ENCODE measurements around the gene LIPC.

LIPC gene

GRCh38 chr15:58431221-58432149 lies at the start of gene LIPC:
TSS of gene LIPC (plus strand) at chr15:58431991. CDS start at chr15:58432033, 42 bp downstream.
- DNase-seq (ENCODE audit: low spot score) = no peak

GRCh38 chr15:58383876-58384275 lies 47.9 kb upstream of the LIPC start:
- no peak for DNase-seq (ENCODE audit: low spot score)

GRCh38 chr15:58384667-58385066 lies 47.1 kb upstream of the LIPC start:
- DNase-seq (ENCODE audit: low spot score) = no peak

- no peak for DNase-seq (ENCODE audit: low spot score)
Measured at GRCh38 chr15:58386081-58386480, 45.7 kb upstream of the LIPC start.

GRCh38 chr15:58386641-58387040 lies 45.1 kb upstream of the LIPC start:
- DNase-seq (ENCODE audit: low spot score) = no peak

GRCh38 chr15:58387130-58387529 lies 44.7 kb upstream of the LIPC start:
- DNase-seq (ENCODE audit: low spot score) = no peak

GRCh38 chr15:58388211-58388610 lies 43.6 kb upstream of the LIPC start:
- DNase-seq (ENCODE audit: low spot score) = no peak

GRCh38 chr15:58390118-58390517 lies 41.7 kb upstream of the LIPC start:
- DNase-seq (ENCODE audit: low spot score) = no peak

- DNase-seq (ENCODE audit: low spot score) = no peak
Measured at GRCh38 chr15:58390655-58391054, 41.1 kb upstream of the LIPC start.

- DNase-seq (ENCODE audit: low spot score) = no peak
Measured at GRCh38 chr15:58391088-58391487, 40.7 kb upstream of the LIPC start.

GRCh38 chr15:58392141-58392540 lies 39.6 kb upstream of the LIPC start:
- no peak for DNase-seq (ENCODE audit: low spot score)

GRCh38 chr15:58392611-58393161 lies 39.1 kb upstream of the LIPC start:
- DNase-seq (ENCODE audit: low spot score) = no peak

GRCh38 chr15:58393241-58393662 lies 38.5 kb upstream of the LIPC start:
- DNase-seq (ENCODE audit: low spot score) = no peak

GRCh38 chr15:58396181-58396580 lies 35.6 kb upstream of the LIPC start:
- no peak for DNase-seq (ENCODE audit: low spot score)

GRCh38 chr15:58398071-58398470 lies 33.7 kb upstream of the LIPC start:
- no peak for DNase-seq (ENCODE audit: low spot score)

GRCh38 chr15:58398643-58399042 lies 33.1 kb upstream of the LIPC start:
- DNase-seq (ENCODE audit: low spot score) = no peak

- no peak for DNase-seq (ENCODE audit: low spot score)
Measured at GRCh38 chr15:58399739-58400138, 32.1 kb upstream of the LIPC start.

- no peak for DNase-seq (ENCODE audit: low spot score)
Measured at GRCh38 chr15:58401276-58401675, 30.5 kb upstream of the LIPC start.

- DNase-seq (ENCODE audit: low spot score) = no peak
Measured at GRCh38 chr15:58401991-58402649, 29.7 kb upstream of the LIPC start.

GRCh38 chr15:58403581-58403980 lies 28.2 kb upstream of the LIPC start:
- no peak for DNase-seq (ENCODE audit: low spot score)

- no peak for DNase-seq (ENCODE audit: low spot score)
Measured at GRCh38 chr15:58404020-58404419, 27.8 kb upstream of the LIPC start.

GRCh38 chr15:58404722-58405121 lies 27.1 kb upstream of the LIPC start:
- no peak for DNase-seq (ENCODE audit: low spot score)

GRCh38 chr15:58405865-58406264 lies 25.9 kb upstream of the LIPC start:
- no peak for DNase-seq (ENCODE audit: low spot score)

All from left forelimb (tissue), 1 donor.